SK-N-SH treated with all-trans-retinoic acid at 6 μM for 48 hours (cell line): ENCODE data around the gene TFPT.

Experiments used
- ATAC-seq: fragments of 200-7000 bp; cut with Tn5 transposase; 3 replicates; pipeline ENCODE4 v1.9.1; 2020; ENCODE audit warnings: mild to moderate bottlenecking, moderate library complexity
- CSDC2 ChIP-seq: fragments of 250-450 bp; sonication (Bioruptor Pico); IDR thresholded peaks from 2 replicates; pipeline ENCODE4 v1.5.0; 2020; ENCODE audit warnings: mild to moderate bottlenecking, moderate library complexity
- CSRNP3 ChIP-seq: fragments of 250-450 bp; sonication (Bioruptor Pico); IDR thresholded peaks from 2 replicates; pipeline ENCODE4 v1.5.1; 2021; ENCODE audit warnings: mild to moderate bottlenecking, moderate library complexity
- ESRRG ChIP-seq: fragments of 250-450 bp; sonication (Bioruptor Pico); IDR thresholded peaks from 2 replicates; pipeline ENCODE4 v1.6.1; 2021; ENCODE audit warnings: mild to moderate bottlenecking
- GLIS3 ChIP-seq: fragments of 250-450 bp; sonication (Bioruptor Pico); IDR thresholded peaks from 2 replicates; pipeline ENCODE4 v1.5.0; 2020; ENCODE audit warnings: mild to moderate bottlenecking, moderate library complexity
- ISL1 ChIP-seq: fragments of 250-450 bp; sonication (Bioruptor Pico); IDR thresholded peaks from 2 replicates; pipeline ENCODE4 v2.1.2; 2022; ENCODE audit warnings: mild to moderate bottlenecking, moderate library complexity
- OSR1 ChIP-seq: fragments of 250-450 bp; sonication (Bioruptor Pico); IDR thresholded peaks from 2 replicates; pipeline ENCODE4 v1.8.0; 2022; ENCODE audit warnings: moderate library complexity, mild to moderate bottlenecking, inconsistent platforms
- POU6F1 ChIP-seq: fragments of 250-450 bp; sonication (Bioruptor Pico); IDR thresholded peaks from 2 replicates; pipeline ENCODE4 v1.8.0; 2021; ENCODE audit warnings: low read depth, mild to moderate bottlenecking, moderate library complexity, borderline replicate concordance
- PPARA ChIP-seq: fragments of 250-450 bp; sonication (Bioruptor Pico); IDR thresholded peaks from 2 replicates; pipeline ENCODE4 v1.5.0; 2020; ENCODE audit warnings: mild to moderate bottlenecking, borderline replicate concordance
- RARB ChIP-seq: fragments of 250-450 bp; sonication (Bioruptor Pico); IDR thresholded peaks from 2 replicates; pipeline ENCODE4 v1.8.0; 2021; ENCODE audit warnings: mild to moderate bottlenecking, moderate library complexity
- SNAI2 ChIP-seq: fragments of 250-450 bp; sonication (Bioruptor Pico); IDR thresholded peaks from 2 replicates; pipeline ENCODE4 v1.5.0; 2020; ENCODE audit warnings: mild to moderate bottlenecking, moderate library complexity
- TCF4 ChIP-seq: fragments of 250-450 bp; sonication (Bioruptor Pico); IDR thresholded peaks from 2 replicates; pipeline ENCODE4 v1.8.0; 2021; ENCODE audit warnings: mild to moderate bottlenecking, moderate library complexity, borderline replicate concordance
- TOX ChIP-seq: fragments of 250-450 bp; sonication (Bioruptor Pico); IDR thresholded peaks from 2 replicates; pipeline ENCODE4 v1.8.0; 2021; ENCODE audit warnings: mild to moderate bottlenecking, moderate library complexity, borderline replicate concordance
- TSHZ2 ChIP-seq: fragments of 250-450 bp; sonication (Bioruptor Pico); IDR thresholded peaks from 2 replicates; pipeline ENCODE4 v1.5.0; 2020; ENCODE audit warnings: mild to moderate bottlenecking, moderate library complexity
- ZC3H10 ChIP-seq: fragments of 250-450 bp; sonication (Bioruptor Pico); IDR thresholded peaks from 2 replicates; pipeline ENCODE4 v1.5.1; 2021; ENCODE audit warnings: mild to moderate bottlenecking, moderate library complexity
- ZFP3 ChIP-seq: fragments of 250-450 bp; sonication (Bioruptor Pico); IDR thresholded peaks from 2 replicates; pipeline ENCODE4 v1.5.0; 2020; ENCODE audit warnings: mild to moderate bottlenecking, moderate library complexity
- ZFP30 ChIP-seq: fragments of 450-650 bp; formaldehyde crosslinking; IDR thresholded peaks from 2 replicates; pipeline ENCODE4 v1.5.0; 2022; ENCODE audit warnings: mild to moderate bottlenecking, moderate library complexity
- ZNF565 ChIP-seq: fragments of 450-650 bp; formaldehyde crosslinking; conservative IDR thresholded peaks from 2 replicates; pipeline ENCODE4 v1.5.0; 2020; ENCODE audit warnings: low read depth, mild to moderate bottlenecking, moderate library complexity
- ZNF70 ChIP-seq: fragments of 450-650 bp; formaldehyde crosslinking; IDR thresholded peaks from 2 replicates; pipeline ENCODE4 v1.5.0; 2020; ENCODE audit warnings: mild to moderate bottlenecking, moderate library complexity
- ZNF8 ChIP-seq: fragments of 450-650 bp; formaldehyde crosslinking; IDR thresholded peaks from 2 replicates; pipeline ENCODE4 v1.5.0; 2020; ENCODE audit warnings: mild to moderate bottlenecking, moderate library complexity
- TF ChIP-seq, protein P1 (sequence below): fragments of 250-450 bp; sonication (Bioruptor Pico); IDR thresholded peaks from 2 replicates; pipeline ENCODE4 v1.5.1; 2020; ENCODE audit warnings: low read depth, mild to moderate bottlenecking, moderate library complexity

Gene TFPT

DNA sequence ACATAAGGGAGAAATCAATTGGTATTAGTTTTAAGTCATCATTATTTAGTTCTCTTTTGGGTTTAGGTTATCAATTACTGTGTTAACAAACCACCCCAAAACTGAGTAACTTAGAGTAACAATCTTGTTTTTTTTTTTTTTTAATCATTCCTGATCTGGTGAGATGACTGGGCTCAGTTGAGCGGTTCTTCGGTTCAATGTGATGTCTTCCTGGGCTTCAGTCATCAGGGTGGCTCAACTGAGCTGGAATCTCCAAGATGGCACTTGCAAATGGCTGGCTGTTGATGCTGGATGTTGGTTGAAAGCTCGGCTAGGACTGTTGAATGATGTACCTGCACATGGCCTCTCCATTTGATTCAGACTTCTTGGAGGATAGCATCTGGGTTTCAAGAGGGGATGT is 31.0 kb downstream of the TFPT start:
- no peak for ATAC-seq
- TF ChIP-seq ISL1 (no peak), ZNF565 (CRISPR knock-in tag) (no peak), ZNF8 (CRISPR knock-in tag) (no peak), ESRRG (CRISPR knock-in tag) (no peak), CSDC2 (CRISPR knock-in tag) (no peak), TSHZ2 (CRISPR knock-in tag) (no peak)

GRCh38 chr19:54081032-54081431 is 34.4 kb downstream of the TFPT start, which contains the start of gene TARM1:
Gene TARM1 (minus strand): TSS chr19:54081365. CDS start chr19:54081340, 25 bp downstream.
- ATAC-seq, result no peak
- TF ChIP-seq ZFP30 (no peak), ESRRG (CRISPR knock-in tag) (no peak), GLIS3 (CRISPR knock-in tag) (no peak), CSRNP3 (CRISPR knock-in tag) (no peak), RARB (no peak), CSDC2 (CRISPR knock-in tag) (no peak), ZC3H10 (CRISPR knock-in tag) (no peak), TCF4 (CRISPR knock-in tag) (no peak), TOX (CRISPR knock-in tag) (no peak), POU6F1 (CRISPR knock-in tag) (no peak), OSR1 (CRISPR knock-in tag) (no peak), PPARA (CRISPR knock-in tag) (no peak)
- TF ChIP-seq, protein P1, sequence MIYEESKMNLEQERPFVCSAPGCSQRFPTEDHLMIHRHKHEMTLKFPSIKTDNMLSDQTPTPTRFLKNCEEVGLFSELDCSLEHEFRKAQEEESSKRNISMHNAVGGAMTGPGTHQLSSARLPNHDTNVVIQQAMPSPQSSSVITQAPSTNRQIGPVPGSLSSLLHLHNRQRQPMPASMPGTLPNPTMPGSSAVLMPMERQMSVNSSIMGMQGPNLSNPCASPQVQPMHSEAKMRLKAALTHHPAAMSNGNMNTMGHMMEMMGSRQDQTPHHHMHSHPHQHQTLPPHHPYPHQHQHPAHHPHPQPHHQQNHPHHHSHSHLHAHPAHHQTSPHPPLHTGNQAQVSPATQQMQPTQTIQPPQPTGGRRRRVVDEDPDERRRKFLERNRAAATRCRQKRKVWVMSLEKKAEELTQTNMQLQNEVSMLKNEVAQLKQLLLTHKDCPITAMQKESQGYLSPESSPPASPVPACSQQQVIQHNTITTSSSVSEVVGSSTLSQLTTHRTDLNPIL (CRISPR knock-in tag), result no peak

DNA sequence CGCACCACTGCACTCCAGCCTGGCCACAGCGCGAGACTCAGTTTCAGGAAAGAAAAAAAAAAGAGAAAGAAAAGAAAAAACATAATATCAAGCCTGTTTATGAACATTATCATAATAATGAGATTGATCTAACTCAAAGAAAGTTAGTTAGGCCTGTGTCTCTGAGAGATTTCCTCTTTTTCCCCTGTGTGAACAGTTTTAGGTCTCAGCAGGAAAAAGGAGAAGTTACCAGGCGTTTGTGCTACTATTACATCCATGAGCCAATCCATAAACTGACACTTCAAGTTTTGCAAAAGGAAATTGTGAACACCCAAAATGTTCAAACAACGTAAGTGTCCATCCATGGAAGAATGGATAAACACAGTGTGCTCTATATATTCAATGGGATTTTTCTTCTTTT is 38.1 kb downstream of the TFPT start:
- no peak for ATAC-seq
- TF ChIP-seq ZFP3, result no peak
- TF ChIP-seq ZNF8 (CRISPR knock-in tag), result no peak
- TF ChIP-seq TCF4 (CRISPR knock-in tag), result no peak
- TF ChIP-seq ZNF565 (CRISPR knock-in tag), result no peak
- no peak for TF ChIP-seq ZNF70 (CRISPR knock-in tag)
- TF ChIP-seq ZFP30, result no peak
- no peak for TF ChIP-seq SNAI2 (CRISPR knock-in tag)
- TF ChIP-seq CSDC2 (CRISPR knock-in tag), result no peak
- TF ChIP-seq OSR1 (CRISPR knock-in tag), result no peak
- no peak for TF ChIP-seq TSHZ2 (CRISPR knock-in tag)
- TF ChIP-seq, protein P1 (CRISPR knock-in tag), result no peak
- TF ChIP-seq PPARA (CRISPR knock-in tag), result no peak
- no peak for TF ChIP-seq ESRRG (CRISPR knock-in tag)
- TF ChIP-seq RARB, result no peak
- TF ChIP-seq ZC3H10 (CRISPR knock-in tag), result no peak
- no peak for TF ChIP-seq TOX (CRISPR knock-in tag)
- no peak for TF ChIP-seq GLIS3 (CRISPR knock-in tag)
- TF ChIP-seq ISL1, result no peak
